NB4 (cell line): Measurements from ENCODE around the gene GGCX.
"Not testable (repeated sequence)": the region's sequence is repeated elsewhere in the genome, so short reads cannot be mapped to it uniquely, and the experiment has no call there.

ENCODE experiments used
- CTCF ChIP-seq: IDR thresholded peaks from one replicate; pipeline ENCODE4 v1.5.1; 2012; ENCODE audit warnings: low read depth, low read length
- POLR2A ChIP-seq: IDR thresholded peaks from 2 replicates; pipeline ENCODE4 v1.6.1; 2011; ENCODE audit warnings: mild to moderate bottlenecking; ENCODE audit not compliant: insufficient read length; ENCODE audit errors: extremely low read depth

- not testable (repeated sequence) for TF ChIP-seq CTCF, POLR2A
Measured at GRCh38 chr2:85592299-85592698, 31.0 kb upstream of the GGCX start.
